ENCODE data around the gene SLC35D2. TPM values are rescaled to one million over a fixed set of nuclear protein-coding genes. Genes with fewer than 3 reads are reported as not detected.
A peak's percentile ranks its signal among the peaks of the same experiment; 100 is the strongest.

The SLC35D2 gene
- total RNA-seq, 1 experiment from 2014 or later = 32.5 TPM

- Histone ChIP-seq H3K9me3 (ENCODE audit: control insufficient read depth in 1 of 2, insufficient read depth in 1 of 2, low read depth in 1 of 2, low read length in 2 of 2) (peaks cover 9 to 12% of the 10 kb centered on the region in 2 experiments; a peak in 2 of 4 replicates), H3K4me3 (replicated peaks in 1 of 2; ENCODE audit: low read depth in 1 of 2, low read length in 2 of 2) (no peak overlapping the region), H3K27ac (ENCODE audit: low read depth, low read length) (no peak overlapping the region), H3K36me3 (ENCODE audit: control insufficient read depth in 1 of 2, insufficient read depth in 2 of 2, low read length in 2 of 2) (peaks cover 2 to 11% of the 10 kb centered on the region in 2 experiments; a peak in 2 of 4 replicates), H3K9ac (ENCODE audit: low read length) (no peak overlapping the region), H3K9me2 (ENCODE audit: insufficient read depth) (no peaks in the 10 kb centered on the region), H3K79me2 (ENCODE audit: insufficient read depth, low read length) (no peaks in the 10 kb centered on the region), H2AFZ (ENCODE audit: low read depth, low read length, poor library complexity, severe bottlenecking) (no peak overlapping the region), H3K4me2 (ENCODE audit: low read length) (no peak overlapping the region), H4K20me1 (ENCODE audit: insufficient read depth) (no peaks in the 10 kb centered on the region), H3K4me1 (ENCODE audit: control insufficient read depth in 1 of 2, insufficient read depth in 2 of 2, low read length in 2 of 2) (no peaks in the 10 kb centered on the region), H3K27me3 (ENCODE audit: insufficient read depth, low read length) (no peaks in the 10 kb centered on the region)
- ATAC-seq (peak; percentile 86), DNase-seq (ENCODE audit: low read depth, low spot score) (peak; percentile 41)
- TF ChIP-seq CTCF (IDR thresholded peaks at IDR 0.05 in 2 of 3, conservative IDR thresholded peaks at IDR 0.05 in 1 of 3; ENCODE audit: borderline replicate concordance in 1 of 3, insufficient read depth in 1 of 3, low read depth in 2 of 3, low read length in 2 of 3) = peak; percentile 90 to 95 (median 92)
- TF ChIP-seq SIN3A (IDR thresholded peaks at IDR 0.05; ENCODE audit: low read depth) = no peak
- TF ChIP-seq, protein P1, sequence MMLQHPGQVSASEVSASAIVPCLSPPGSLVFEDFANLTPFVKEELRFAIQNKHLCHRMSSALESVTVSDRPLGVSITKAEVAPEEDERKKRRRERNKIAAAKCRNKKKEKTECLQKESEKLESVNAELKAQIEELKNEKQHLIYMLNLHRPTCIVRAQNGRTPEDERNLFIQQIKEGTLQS (IDR thresholded peaks at IDR 0.05) = no peak
- no peak for TF ChIP-seq CEBPB (IDR thresholded peaks at IDR 0.05; ENCODE audit: low read depth)
- peak; percentile 96 for TF ChIP-seq RAD21 (IDR thresholded peaks at IDR 0.05; ENCODE audit: low read depth)
- TF ChIP-seq ELF1 (IDR thresholded peaks at IDR 0.05; ENCODE audit: borderline replicate concordance, low read depth) = no peak
- ChIA-PET CTCF (interaction anchor here (0.6 to 2.8 kb wide), 12 partner anchors 9 to 97 kb away, joined by 3 to 16 read pairs (median 4); no protein-coding TSS in a partner anchor), POLR2A (no interaction called here), RAD21 (ENCODE audit: low non-redundant PET in 1 of 2, low total read pairs in 2 of 2, uncharacterized antibody in 2 of 2, unreplicated experiment in 2 of 2) (no interaction called here)
- no TSS peak for BruUV-seq (replicated peaks)
- intact Hi-C loops (cut with micrococcal nuclease) = loop anchor here (1.0 kb wide), 2 partner anchors 85 to 95 kb away; no protein-coding TSS in a partner anchor
Observed at GRCh38 chr9:96317335-96317980, 66.1 kb downstream of the SLC35D2 start.

DNA sequence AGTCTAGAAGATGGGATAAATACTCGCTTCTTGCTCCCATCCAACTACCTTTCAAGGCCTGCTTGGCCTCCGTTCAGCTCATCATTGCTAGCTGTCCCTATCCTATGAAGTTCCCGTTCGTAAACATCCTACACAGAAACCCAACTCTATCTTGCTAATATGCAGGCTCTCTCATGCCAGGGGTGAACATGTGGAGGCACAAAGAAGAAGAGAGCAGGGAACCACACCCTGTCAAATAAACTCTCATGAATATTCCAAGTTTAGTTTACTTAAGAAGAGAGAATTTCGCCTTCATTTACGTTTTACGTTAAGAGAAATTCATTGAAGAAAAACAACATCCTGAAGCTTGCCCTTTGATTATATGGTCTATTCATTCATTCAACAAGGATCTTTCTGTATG is 73.7 kb downstream of the SLC35D2 start:
- Histone ChIP-seq H2AFZ (ENCODE audit: low read depth, low read length, poor library complexity, severe bottlenecking) (no peak overlapping the region), H3K4me2 (ENCODE audit: low read length) (no peak overlapping the region), H4K20me1 (ENCODE audit: insufficient read depth) (no peaks in the 10 kb centered on the region), H3K4me3 (replicated peaks in 1 of 2; ENCODE audit: low read depth in 1 of 2, low read length in 2 of 2) (no peak overlapping the region), H3K9ac (ENCODE audit: low read length) (no peak overlapping the region), H3K9me3 (ENCODE audit: control insufficient read depth in 1 of 2, insufficient read depth in 1 of 2, low read depth in 1 of 2, low read length in 2 of 2) (peaks cover 9 to 12% of the 10 kb centered on the region in 2 experiments; a peak in 2 of 4 replicates), H3K79me2 (ENCODE audit: insufficient read depth, low read length) (no peaks in the 10 kb centered on the region), H3K27ac (ENCODE audit: low read depth, low read length) (no peak overlapping the region), H3K27me3 (ENCODE audit: insufficient read depth, low read length) (no peaks in the 10 kb centered on the region), H3K9me2 (ENCODE audit: insufficient read depth) (no peaks in the 10 kb centered on the region), H3K4me1 (ENCODE audit: control insufficient read depth in 1 of 2, insufficient read depth in 2 of 2, low read length in 2 of 2) (no peaks in the 10 kb centered on the region), H3K36me3 (ENCODE audit: control insufficient read depth in 1 of 2, insufficient read depth in 2 of 2, low read length in 2 of 2) (no peaks in the 10 kb centered on the region)
- ChIA-PET CTCF (no interaction called here), POLR2A (no interaction called here), RAD21 (ENCODE audit: low non-redundant PET in 1 of 2, low total read pairs in 2 of 2, uncharacterized antibody in 2 of 2, unreplicated experiment in 2 of 2) (no interaction called here)
- ATAC-seq (no peak), DNase-seq (ENCODE audit: low read depth, low spot score) (no peak)
- no TSS peak for BruUV-seq (replicated peaks)
- intact Hi-C loops (cut with micrococcal nuclease) = no loop called here
- TF ChIP-seq, protein P2, sequence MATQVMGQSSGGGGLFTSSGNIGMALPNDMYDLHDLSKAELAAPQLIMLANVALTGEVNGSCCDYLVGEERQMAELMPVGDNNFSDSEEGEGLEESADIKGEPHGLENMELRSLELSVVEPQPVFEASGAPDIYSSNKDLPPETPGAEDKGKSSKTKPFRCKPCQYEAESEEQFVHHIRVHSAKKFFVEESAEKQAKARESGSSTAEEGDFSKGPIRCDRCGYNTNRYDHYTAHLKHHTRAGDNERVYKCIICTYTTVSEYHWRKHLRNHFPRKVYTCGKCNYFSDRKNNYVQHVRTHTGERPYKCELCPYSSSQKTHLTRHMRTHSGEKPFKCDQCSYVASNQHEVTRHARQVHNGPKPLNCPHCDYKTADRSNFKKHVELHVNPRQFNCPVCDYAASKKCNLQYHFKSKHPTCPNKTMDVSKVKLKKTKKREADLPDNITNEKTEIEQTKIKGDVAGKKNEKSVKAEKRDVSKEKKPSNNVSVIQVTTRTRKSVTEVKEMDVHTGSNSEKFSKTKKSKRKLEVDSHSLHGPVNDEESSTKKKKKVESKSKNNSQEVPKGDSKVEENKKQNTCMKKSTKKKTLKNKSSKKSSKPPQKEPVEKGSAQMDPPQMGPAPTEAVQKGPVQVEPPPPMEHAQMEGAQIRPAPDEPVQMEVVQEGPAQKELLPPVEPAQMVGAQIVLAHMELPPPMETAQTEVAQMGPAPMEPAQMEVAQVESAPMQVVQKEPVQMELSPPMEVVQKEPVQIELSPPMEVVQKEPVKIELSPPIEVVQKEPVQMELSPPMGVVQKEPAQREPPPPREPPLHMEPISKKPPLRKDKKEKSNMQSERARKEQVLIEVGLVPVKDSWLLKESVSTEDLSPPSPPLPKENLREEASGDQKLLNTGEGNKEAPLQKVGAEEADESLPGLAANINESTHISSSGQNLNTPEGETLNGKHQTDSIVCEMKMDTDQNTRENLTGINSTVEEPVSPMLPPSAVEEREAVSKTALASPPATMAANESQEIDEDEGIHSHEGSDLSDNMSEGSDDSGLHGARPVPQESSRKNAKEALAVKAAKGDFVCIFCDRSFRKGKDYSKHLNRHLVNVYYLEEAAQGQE (IDR thresholded peaks at IDR 0.05; ENCODE audit: low read depth) = no peak
- TF ChIP-seq ELF1 (IDR thresholded peaks at IDR 0.05; ENCODE audit: borderline replicate concordance, low read depth) (no peak), RAD21 (IDR thresholded peaks at IDR 0.05; ENCODE audit: low read depth) (no peak), FOSL1 (IDR thresholded peaks at IDR 0.05; ENCODE audit: low read depth) (no peak), POLR2A (IDR thresholded peaks at IDR 0.05; ENCODE audit: borderline replicate concordance, extremely low read depth, insufficient read depth, insufficient read length) (no peak), TCF7L2 (IDR thresholded peaks at IDR 0.05; ENCODE audit: borderline replicate concordance, extremely low read depth, insufficient read depth, insufficient read length) (no peak), EGR1 (IDR thresholded peaks at IDR 0.05; ENCODE audit: low read depth) (no peak)
- TF ChIP-seq, protein P3, sequence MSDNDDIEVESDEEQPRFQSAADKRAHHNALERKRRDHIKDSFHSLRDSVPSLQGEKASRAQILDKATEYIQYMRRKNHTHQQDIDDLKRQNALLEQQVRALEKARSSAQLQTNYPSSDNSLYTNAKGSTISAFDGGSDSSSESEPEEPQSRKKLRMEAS (IDR thresholded peaks at IDR 0.05) = no peak
